ENCODE data around the gene TMEM119. TPM values are rescaled to one million over a fixed set of nuclear protein-coding genes. Genes with fewer than 3 reads are reported as not detected.

The TMEM119 gene
- total and polyA plus RNA-seq, 9 of the 15 experiments (the other 6 are each of a cell fraction or from before 2014, with no cell fraction given): 0.18 TPM; not detected in 8

GRCh38 chr12:108564724-108565123, 33.2 kb downstream of the TMEM119 start (continued):
- TF ChIP-seq ZC3H11A (IDR thresholded peaks at IDR 0.05; ENCODE audit: low read depth, low read length): no peak
- no peak for TF ChIP-seq NEUROD1 (IDR thresholded peaks at IDR 0.05; ENCODE audit: borderline replicate concordance, low read depth, low read length, partially characterized antibody)
- TF ChIP-seq RBFOX2 (IDR thresholded peaks at IDR 0.05; ENCODE audit: low read depth, low read length): no peak
- no peak for TF ChIP-seq SETDB1 (IDR thresholded peaks at IDR 0.05; ENCODE audit: low read length)
- TF ChIP-seq ZNF124 (CRISPR knock-in tag; IDR thresholded peaks at IDR 0.05): no peak
- TF ChIP-seq, protein P1, sequence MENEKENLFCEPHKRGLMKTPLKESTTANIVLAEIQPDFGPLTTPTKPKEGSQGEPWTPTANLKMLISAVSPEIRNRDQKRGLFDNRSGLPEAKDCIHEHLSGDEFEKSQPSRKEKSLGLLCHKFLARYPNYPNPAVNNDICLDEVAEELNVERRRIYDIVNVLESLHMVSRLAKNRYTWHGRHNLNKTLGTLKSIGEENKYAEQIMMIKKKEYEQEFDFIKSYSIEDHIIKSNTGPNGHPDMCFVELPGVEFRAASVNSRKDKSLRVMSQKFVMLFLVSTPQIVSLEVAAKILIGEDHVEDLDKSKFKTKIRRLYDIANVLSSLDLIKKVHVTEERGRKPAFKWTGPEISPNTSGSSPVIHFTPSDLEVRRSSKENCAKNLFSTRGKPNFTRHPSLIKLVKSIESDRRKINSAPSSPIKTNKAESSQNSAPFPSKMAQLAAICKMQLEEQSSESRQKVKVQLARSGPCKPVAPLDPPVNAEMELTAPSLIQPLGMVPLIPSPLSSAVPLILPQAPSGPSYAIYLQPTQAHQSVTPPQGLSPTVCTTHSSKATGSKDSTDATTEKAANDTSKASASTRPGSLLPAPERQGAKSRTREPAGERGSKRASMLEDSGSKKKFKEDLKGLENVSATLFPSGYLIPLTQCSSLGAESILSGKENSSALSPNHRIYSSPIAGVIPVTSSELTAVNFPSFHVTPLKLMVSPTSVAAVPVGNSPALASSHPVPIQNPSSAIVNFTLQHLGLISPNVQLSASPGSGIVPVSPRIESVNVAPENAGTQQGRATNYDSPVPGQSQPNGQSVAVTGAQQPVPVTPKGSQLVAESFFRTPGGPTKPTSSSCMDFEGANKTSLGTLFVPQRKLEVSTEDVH (IDR thresholded peaks at IDR 0.05; ENCODE audit: low read depth, partially characterized antibody): no peak
- no peak for TF ChIP-seq MTA2 (IDR thresholded peaks at IDR 0.05; ENCODE audit: low read depth)
- no peak for TF ChIP-seq RHOXF2B (CRISPR knock-in tag; conservative IDR thresholded peaks at IDR 0.05)
- TF ChIP-seq RFX5 (IDR thresholded peaks at IDR 0.05; ENCODE audit: low read depth, low read length): no peak
- no peak for TF ChIP-seq LEF1 (IDR thresholded peaks at IDR 0.05)
- TF ChIP-seq HDAC8 (tag; IDR thresholded peaks at IDR 0.05): no peak
- no peak for TF ChIP-seq FOSL1 (tag; conservative IDR thresholded peaks at IDR 0.05)
- TF ChIP-seq RB1 (IDR thresholded peaks at IDR 0.05; ENCODE audit: low read depth): no peak
- no peak for TF ChIP-seq GABPB1 (CRISPR knock-in tag; IDR thresholded peaks at IDR 0.05)
- TF ChIP-seq CEBPG (CRISPR knock-in tag; IDR thresholded peaks at IDR 0.05): no peak
- TF ChIP-seq CEBPG (tag; conservative IDR thresholded peaks at IDR 0.05 in 1 of 2, IDR thresholded peaks at IDR 0.05 in 1 of 2): no peak
- peak; percentile 74 for TF ChIP-seq ARID1B (IDR thresholded peaks at IDR 0.05)
- no peak for TF ChIP-seq ZNF717 (CRISPR knock-in tag; IDR thresholded peaks at IDR 0.05)
- TF ChIP-seq NR3C1 (CRISPR knock-in tag; IDR thresholded peaks at IDR 0.05): no peak
- no peak for TF ChIP-seq L3MBTL2 (IDR thresholded peaks at IDR 0.05)
- no peak for TF ChIP-seq GTF2F1 (IDR thresholded peaks at IDR 0.05; ENCODE audit: low read depth, low read length)
- peak; percentile 64; the same call in 1 of the 2 replicates for TF ChIP-seq MAFK (IDR thresholded peaks at IDR 0.05; ENCODE audit: low read length)
- TF ChIP-seq NCOA4 (IDR thresholded peaks at IDR 0.05; ENCODE audit: partially characterized antibody): no peak
- TF ChIP-seq TFE3 (CRISPR knock-in tag; IDR thresholded peaks at IDR 0.05): no peak
- no peak for TF ChIP-seq ZFP1 (CRISPR knock-in tag; IDR thresholded peaks at IDR 0.05)
- peak; percentile 88 to 89 for TF ChIP-seq KDM1A (IDR thresholded peaks at IDR 0.05)
- TF ChIP-seq SOX6 (IDR thresholded peaks at IDR 0.05): peak; percentile 79; the same call in 1 of the 2 replicates
- TF ChIP-seq HDAC1 (IDR thresholded peaks at IDR 0.05): peak in 1 of 2 experiments; percentile 63; a peak in 1 of 4 replicates
- TF ChIP-seq POLR2H (tag; IDR thresholded peaks at IDR 0.05; ENCODE audit: low read depth): no peak
- TF ChIP-seq ZNF133 (CRISPR knock-in tag; IDR thresholded peaks at IDR 0.05): no peak
